Colonic mucosa (tissue), 4 donors: ENCODE measurements around the gene METTL6. TPM values are rescaled to one million over a fixed set of nuclear protein-coding genes. Genes with fewer than 3 reads are reported as not detected.
A peak's percentile ranks its signal among the peaks of the same experiment; 100 is the strongest.
"Not testable (repeated sequence)": the region's sequence is repeated elsewhere in the genome, so short reads cannot be mapped to it uniquely, and the experiment has no call there.

Source experiments
- DNase-seq: peaks from one replicate; pipeline ENCODE4 v3.0.0-alpha.2; 2020
- H3K27ac ChIP-seq: fragments of 200-600 bp; one replicate; pipeline ENCODE4 v1.8.0; 2021
- H3K27me3 ChIP-seq: fragments of 200-600 bp; one replicate; pipeline ENCODE4 v1.8.0; 2021
- H3K36me3 ChIP-seq: fragments of 200-600 bp; one replicate; pipeline ENCODE4 v1.8.0; 2021
- H3K4me1 ChIP-seq: fragments of 200-600 bp; one replicate; pipeline ENCODE4 v1.8.0; 2021; ENCODE audit warnings: mild to moderate bottlenecking
- H3K4me3 ChIP-seq: fragments of 200-600 bp; one replicate; pipeline ENCODE4 v1.8.0; 2021
- H3K9ac ChIP-seq, 2 donors: one replicate each; pipeline ENCODE4 v1.7.0; 2013; ENCODE audit warnings: control low read depth in 2 of 2, low read depth in 2 of 2, low read length in 2 of 2
- H3K9me3 ChIP-seq: fragments of 200-600 bp; one replicate; pipeline ENCODE4 v1.8.0; 2021
- intact Hi-C: fragments of 100-400 bp; cut with DNase I; formaldehyde crosslinking; loops from one replicate; pipeline ENCODE4 v1.14.1; 2022
- total RNA-seq, 2 donors: library from RNA; stranded (reverse); fragmentation: NEBNext Ultra II Directional in 1 of 2; extraction: Animal tissue kit (Norgen Biotek cat#: 25700) in 1 of 2; gene quantifications; one replicate each; pipeline ENCODE4 v1.2.1, GENCODE V29; 2021
- TF ChIP-seq, protein P1 (sequence below): fragments of 200-600 bp; IDR thresholded peaks from one replicate; pipeline ENCODE4 v1.8.0; 2022; ENCODE audit warnings: antibody characterized with exemption, mild to moderate bottlenecking
- donor health status: healthy.
- donor health status: DM: no; HTN: no; CAD: no.
- donor health status: DM: no; HTN: no; CAD: no.

The METTL6 gene
- total RNA-seq, 2 donors from 2014 or later: 8.8 to 11.4 TPM

GRCh38 chr3:15429080-15429479 lies 1.7 kb upstream of the METTL6 start:
- Histone ChIP-seq H3K4me3 (no peak overlapping the region), H3K9ac (no peak overlapping the region), H3K36me3 (peaks cover 11% of the 10 kb centered on the region), H3K27ac (no peak overlapping the region), H3K9me3 (no peaks in the 10 kb centered on the region), H3K27me3 (no peaks in the 10 kb centered on the region), H3K4me1 (peaks cover 6% of the 10 kb centered on the region)
- intact Hi-C loops: loop anchor here (10.0 kb wide), 1 partner anchor 774 kb away; the partner anchor contains the start of gene CCDC174
- no peak for DNase-seq
- TF ChIP-seq, protein P1, sequence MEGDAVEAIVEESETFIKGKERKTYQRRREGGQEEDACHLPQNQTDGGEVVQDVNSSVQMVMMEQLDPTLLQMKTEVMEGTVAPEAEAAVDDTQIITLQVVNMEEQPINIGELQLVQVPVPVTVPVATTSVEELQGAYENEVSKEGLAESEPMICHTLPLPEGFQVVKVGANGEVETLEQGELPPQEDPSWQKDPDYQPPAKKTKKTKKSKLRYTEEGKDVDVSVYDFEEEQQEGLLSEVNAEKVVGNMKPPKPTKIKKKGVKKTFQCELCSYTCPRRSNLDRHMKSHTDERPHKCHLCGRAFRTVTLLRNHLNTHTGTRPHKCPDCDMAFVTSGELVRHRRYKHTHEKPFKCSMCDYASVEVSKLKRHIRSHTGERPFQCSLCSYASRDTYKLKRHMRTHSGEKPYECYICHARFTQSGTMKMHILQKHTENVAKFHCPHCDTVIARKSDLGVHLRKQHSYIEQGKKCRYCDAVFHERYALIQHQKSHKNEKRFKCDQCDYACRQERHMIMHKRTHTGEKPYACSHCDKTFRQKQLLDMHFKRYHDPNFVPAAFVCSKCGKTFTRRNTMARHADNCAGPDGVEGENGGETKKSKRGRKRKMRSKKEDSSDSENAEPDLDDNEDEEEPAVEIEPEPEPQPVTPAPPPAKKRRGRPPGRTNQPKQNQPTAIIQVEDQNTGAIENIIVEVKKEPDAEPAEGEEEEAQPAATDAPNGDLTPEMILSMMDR: no peak

DNA sequence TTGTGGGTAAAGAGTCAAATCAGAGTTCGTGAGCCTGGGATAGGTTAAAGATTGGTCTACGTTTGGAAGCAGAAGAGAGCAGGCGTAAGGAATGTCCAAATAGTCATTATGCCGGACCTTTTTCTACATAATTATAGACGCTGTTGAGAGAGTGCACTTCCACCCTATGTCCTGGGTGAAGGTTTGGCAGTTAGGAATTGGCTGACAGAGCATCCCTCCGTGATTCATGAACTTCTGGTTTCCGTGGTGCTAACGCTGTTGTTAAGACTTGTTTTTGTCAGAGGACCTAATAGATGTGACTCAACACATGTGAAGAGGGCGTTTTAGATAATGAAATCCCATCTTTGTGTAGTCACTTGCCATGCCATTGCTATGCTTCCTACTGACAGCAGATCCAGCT lies 1.2 kb upstream of the METTL6 start:
- no peak for DNase-seq
- Histone ChIP-seq H3K27me3 (no peaks in the 10 kb centered on the region), H3K9me3 (no peaks in the 10 kb centered on the region), H3K4me3 (peak overlapping the region; percentile 91), H3K27ac (no peak overlapping the region), H3K36me3 (peaks cover 11% of the 10 kb centered on the region), H3K9ac (peak overlapping the region in 1 of 2 donors; percentile 92), H3K4me1 (peaks cover 6% of the 10 kb centered on the region)
- TF ChIP-seq, protein P1: no peak
- intact Hi-C loops: loop anchor here (10.0 kb wide), 1 partner anchor 774 kb away; the partner anchor contains the start of gene CCDC174

GRCh38 chr3:15427981-15428380 lies 637 bp upstream of the METTL6 start:
- H3K27me3 ChIP-seq: no peaks in the 10 kb centered on the region
- peak overlapping the region; percentile 92 for H3K9ac ChIP-seq
- H3K27ac ChIP-seq: peak overlapping the region; percentile 80
- peak overlapping the region; percentile 91 for H3K4me3 ChIP-seq
- H3K4me1 ChIP-seq: peaks cover 6% of the 10 kb centered on the region
- no peaks in the 10 kb centered on the region for H3K9me3 ChIP-seq
- TF ChIP-seq, protein P1: no peak
- DNase-seq: peak; percentile 73
- peaks cover 11% of the 10 kb centered on the region for H3K36me3 ChIP-seq
- intact Hi-C loops: loop anchor here (10.0 kb wide), 1 partner anchor 773 kb away; the partner anchor contains the start of gene CCDC174

DNA sequence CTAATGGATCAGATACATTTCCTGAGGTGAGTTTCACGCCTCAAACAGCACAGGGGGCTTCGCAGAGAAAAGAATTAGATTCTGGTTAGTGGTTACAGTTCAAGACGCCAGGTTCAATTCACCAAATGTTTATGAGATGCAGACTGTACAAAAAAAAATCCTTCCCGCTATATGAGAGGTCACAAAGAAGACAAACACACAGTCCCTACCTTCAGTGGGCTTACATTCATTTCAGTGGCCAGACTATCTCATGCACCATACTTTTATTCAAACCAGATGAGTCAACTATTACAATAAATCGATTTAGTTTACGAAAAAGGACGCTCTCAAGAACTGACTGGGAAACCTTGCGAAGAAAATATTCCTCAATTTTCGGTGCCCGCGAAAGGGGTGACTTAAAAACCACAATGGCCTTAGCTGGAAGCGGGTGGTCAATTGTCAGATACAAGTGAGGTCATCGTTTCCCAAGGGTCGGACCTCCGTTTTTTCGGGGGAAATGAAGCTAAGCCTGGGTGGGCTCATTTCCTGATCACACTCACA lies 695 bp downstream of the METTL6 start:
- intact Hi-C loops: loop anchor here (10.0 kb wide), 1 partner anchor 772 kb away; the partner anchor contains the start of gene CCDC174

DNA sequence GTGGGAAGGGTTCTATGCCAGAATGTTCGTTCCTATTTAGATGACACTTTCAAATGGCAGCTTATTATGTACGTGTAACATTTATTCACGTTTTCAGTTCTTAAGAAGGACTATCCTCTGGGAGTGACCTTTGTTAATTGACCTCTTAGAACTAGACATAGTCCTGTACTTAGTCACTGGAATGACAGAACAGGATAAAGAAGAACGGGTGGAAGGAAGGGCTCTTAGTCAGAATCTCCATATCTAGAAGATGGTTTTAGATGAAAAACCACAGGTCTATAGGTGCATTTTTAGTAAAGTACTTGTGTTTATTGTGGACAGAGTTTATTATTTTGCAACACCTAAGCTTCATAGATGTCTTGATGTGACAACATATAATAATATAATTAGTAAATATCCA lies 6.5 kb downstream of the METTL6 start:
- Histone ChIP-seq H3K4me3 (no peak overlapping the region), H3K36me3 (no peaks in the 10 kb centered on the region), H3K9ac (no peak overlapping the region), H3K9me3 (no peaks in the 10 kb centered on the region), H3K27me3 (no peaks in the 10 kb centered on the region), H3K4me1 (no peaks in the 10 kb centered on the region), H3K27ac (no peak overlapping the region)
- TF ChIP-seq, protein P1: no peak
- no peak for DNase-seq
- intact Hi-C loops: loop anchor here (10.0 kb wide), 1 partner anchor 766 kb away; the partner anchor contains the start of gene CCDC174

More for the DNA sequence above, 695 bp downstream of the METTL6 start:
- peak overlapping the region; percentile 92 for H3K9ac ChIP-seq
- DNase-seq: no peak
- H3K27me3 ChIP-seq: no peaks in the 10 kb centered on the region
- peaks cover 6% of the 10 kb centered on the region for H3K4me1 ChIP-seq
- no peak overlapping the region for H3K27ac ChIP-seq
- peaks cover 4% of the 10 kb centered on the region for H3K36me3 ChIP-seq
- TF ChIP-seq, protein P1: no peak
- no peaks in the 10 kb centered on the region for H3K9me3 ChIP-seq
- H3K4me3 ChIP-seq: peak overlapping the region; percentile 91

- intact Hi-C loops, H3K27ac ChIP-seq, H3K9ac ChIP-seq, H3K27me3 ChIP-seq, H3K4me1 ChIP-seq, H3K9me3 ChIP-seq, H3K4me3 ChIP-seq, DNase-seq, H3K36me3 ChIP-seq: not testable (repeated sequence)
Observed at GRCh38 chr3:15410966-15411365, 16.4 kb downstream of the METTL6 start.
